Prostate gland (tissue), 2 donors: Measurements from ENCODE around the gene FBXO42. TPM values are rescaled to one million over a fixed set of nuclear protein-coding genes. Genes with fewer than 3 reads are reported as not detected.

ENCODE experiments used
- DNase-seq: peaks from one replicate; pipeline ENCODE4 v3.0.0-alpha.2; 2019; ENCODE audit warnings: low spot score
- H3K27ac ChIP-seq, 2 donors: fragments of 200-600 bp; sonication (generic); 2 replicates each; pipeline ENCODE4 v1.5.1; 2017 to 2019
- H3K27me3 ChIP-seq: fragments of 200-600 bp; sonication (generic); replicated peaks from 2 replicates; pipeline ENCODE4 v1.5.1; 2019; ENCODE audit not compliant: insufficient read depth
- H3K36me3 ChIP-seq, 2 donors: fragments of 200-600 bp; sonication (generic); 1 replicate in 1 of 2; 2 replicates in 1 of 2; pipeline versions ENCODE4 v1.5.1 to v1.8.1; 2017 to 2019
- H3K4me1 ChIP-seq: fragments of 200-600 bp; sonication (generic); replicated peaks from 2 replicates; pipeline ENCODE4 v1.5.1; 2019
- H3K4me3 ChIP-seq, 2 donors: fragments of 200-600 bp; sonication (generic); 2 replicates each; pipeline ENCODE4 v1.5.1; 2017 to 2019
- H3K9me3 ChIP-seq: fragments of 200-600 bp; sonication (generic); 2 replicates; pipeline ENCODE4 v1.5.1; 2017
- POLR2A ChIP-seq: fragments of 450-650 bp; IDR thresholded peaks from one replicate; pipeline ENCODE4 v1.6.1; 2016; ENCODE audit warnings: antibody characterized with exemption, mild to moderate bottlenecking
- POLR2AphosphoS5 ChIP-seq: sonication (generic); formaldehyde crosslinking; IDR thresholded peaks from one replicate; pipeline ENCODE4 v1.6.1; 2017; ENCODE audit warnings: antibody characterized with exemption
- WGBS: methylation state at CpG from one replicate; pipeline ENCODE4 v1.1.5; 2018; 5-methylcytosine and 5-hydroxymethylcytosine counted together
- intact Hi-C: fragments of 100-400 bp; cut with DNase I; formaldehyde crosslinking; loops from one replicate; pipeline ENCODE4 v1.14.2; 2022
- total RNA-seq, 2 donors: library from RNA; depleted of rRNA; stranded (reverse); fragments of >200 nt; gene quantifications; one replicate each; pipeline ENCODE4 v1.1.0, GENCODE V29; 2016
- TF ChIP-seq, protein P1 (sequence below), 4 experiments: fragments of 200-600 bp in 2 of 4; fragments of 450-650 bp in 2 of 4; sonication (generic) in 2 of 4; IDR thresholded peaks; 1 replicate in 3 of 4; 2 replicates in 1 of 4; pipeline ENCODE4 v1.5.1; 2016 to 2019; ENCODE audit warnings: antibody characterized with exemption in 4 of 4, mild to moderate bottlenecking in 2 of 4, moderate library complexity in 2 of 4

The FBXO42 gene
- total RNA-seq, 2 donors from 2014 or later, result 26.6 to 52.6 TPM

DNA sequence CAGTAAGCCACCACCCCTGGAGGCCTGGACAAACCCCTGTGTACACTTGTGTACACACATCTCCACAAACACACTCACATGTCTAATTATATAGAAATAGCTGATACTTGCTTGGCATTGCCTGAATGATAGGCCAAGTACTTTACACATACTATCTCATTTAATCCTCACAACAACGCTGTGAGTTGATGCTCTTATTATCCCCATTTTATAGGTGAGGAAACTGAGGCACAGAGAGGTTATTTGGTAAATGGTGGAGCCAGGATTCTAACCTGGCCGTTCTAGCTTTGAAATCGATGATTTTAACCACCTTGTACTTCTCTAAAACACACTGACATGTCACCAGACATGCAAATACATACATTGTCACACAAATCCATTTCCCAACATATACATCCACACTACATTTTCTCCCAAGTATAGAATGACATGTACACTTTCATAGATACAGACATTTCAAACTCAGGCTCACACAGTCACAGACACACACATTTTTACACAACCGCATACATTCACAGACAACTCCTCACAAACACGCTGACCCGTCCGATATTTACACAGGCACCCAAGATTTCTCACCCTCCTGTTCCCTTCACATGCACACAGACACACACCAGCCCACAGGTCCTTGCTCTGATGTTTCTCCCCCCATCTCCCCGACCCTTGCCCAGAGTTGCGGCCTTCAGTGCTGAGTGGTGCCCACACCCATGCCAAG lies 143.0 kb downstream of the FBXO42 start:
- H3K4me3 ChIP-seq, result no peak overlapping the region
- no peaks in the 10 kb centered on the region for H3K4me1 ChIP-seq
- H3K36me3 ChIP-seq, result no peaks in the 10 kb centered on the region
- 62% methylated on average over 9 of the region's 9 CpGs for WGBS
- no peak for DNase-seq
- no peaks in the 10 kb centered on the region for H3K9me3 ChIP-seq
- no peaks in the 10 kb centered on the region for H3K27me3 ChIP-seq
- peak overlapping the region in 1 of 2 donors; percentile 39 for H3K27ac ChIP-seq
- intact Hi-C loops, result loop anchor here (5.0 kb wide), 2 partner anchors 33 to 143 kb away; partner anchors contain the start of gene FBXO42
- TF ChIP-seq POLR2A (no peak), POLR2AphosphoS5 (no peak)
- TF ChIP-seq, protein P1, sequence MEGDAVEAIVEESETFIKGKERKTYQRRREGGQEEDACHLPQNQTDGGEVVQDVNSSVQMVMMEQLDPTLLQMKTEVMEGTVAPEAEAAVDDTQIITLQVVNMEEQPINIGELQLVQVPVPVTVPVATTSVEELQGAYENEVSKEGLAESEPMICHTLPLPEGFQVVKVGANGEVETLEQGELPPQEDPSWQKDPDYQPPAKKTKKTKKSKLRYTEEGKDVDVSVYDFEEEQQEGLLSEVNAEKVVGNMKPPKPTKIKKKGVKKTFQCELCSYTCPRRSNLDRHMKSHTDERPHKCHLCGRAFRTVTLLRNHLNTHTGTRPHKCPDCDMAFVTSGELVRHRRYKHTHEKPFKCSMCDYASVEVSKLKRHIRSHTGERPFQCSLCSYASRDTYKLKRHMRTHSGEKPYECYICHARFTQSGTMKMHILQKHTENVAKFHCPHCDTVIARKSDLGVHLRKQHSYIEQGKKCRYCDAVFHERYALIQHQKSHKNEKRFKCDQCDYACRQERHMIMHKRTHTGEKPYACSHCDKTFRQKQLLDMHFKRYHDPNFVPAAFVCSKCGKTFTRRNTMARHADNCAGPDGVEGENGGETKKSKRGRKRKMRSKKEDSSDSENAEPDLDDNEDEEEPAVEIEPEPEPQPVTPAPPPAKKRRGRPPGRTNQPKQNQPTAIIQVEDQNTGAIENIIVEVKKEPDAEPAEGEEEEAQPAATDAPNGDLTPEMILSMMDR (IDR thresholded peaks at IDR 0.05), result no peak

DNA sequence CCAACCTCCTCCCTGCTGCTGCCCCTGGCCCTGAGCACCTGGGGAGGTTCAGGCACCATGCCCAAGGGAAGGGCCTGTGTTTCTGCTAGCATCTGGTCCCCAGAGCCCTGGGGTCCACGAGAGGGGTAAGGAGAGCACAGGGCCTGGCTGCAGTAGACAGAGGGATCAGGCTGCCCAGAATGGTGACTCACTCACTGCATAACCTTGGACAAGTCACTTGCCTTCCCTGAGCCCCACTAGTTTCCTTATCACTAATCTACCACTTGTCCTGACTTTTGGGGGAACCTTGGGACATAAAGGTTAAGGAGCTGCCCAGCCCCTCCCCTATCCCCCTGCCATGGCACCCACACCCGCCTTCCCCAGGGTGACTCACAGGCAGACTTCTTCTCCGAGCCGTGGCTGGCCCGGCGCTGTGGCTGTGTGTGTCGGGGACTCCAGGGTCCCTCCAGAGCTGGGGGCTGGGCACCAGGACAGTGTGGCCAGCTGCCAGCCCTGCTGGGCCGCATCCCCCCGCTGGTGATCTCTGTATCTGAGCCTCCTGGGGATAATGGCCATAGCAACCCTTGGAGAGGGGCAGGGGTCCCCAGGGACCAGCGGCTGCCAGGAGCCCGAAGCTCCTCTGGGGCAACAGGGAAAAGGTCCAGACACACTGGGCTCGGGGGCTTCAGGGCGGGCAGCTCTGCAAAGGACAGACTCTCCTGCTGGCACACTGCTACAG lies 143.9 kb downstream of the FBXO42 start:
- TF ChIP-seq POLR2AphosphoS5 (no peak), POLR2A (no peak)
- TF ChIP-seq, protein P1 (IDR thresholded peaks at IDR 0.05), result no peak
- Histone ChIP-seq H3K36me3 (no peaks in the 10 kb centered on the region), H3K27me3 (no peaks in the 10 kb centered on the region), H3K9me3 (no peaks in the 10 kb centered on the region), H3K4me3 (no peak overlapping the region), H3K4me1 (no peaks in the 10 kb centered on the region), H3K27ac (no peak overlapping the region)
- intact Hi-C loops, result loop anchor here (5.0 kb wide), 2 partner anchors 34 to 144 kb away; partner anchors contain the start of gene FBXO42
- no peak for DNase-seq
- WGBS, result 69% methylated on average over 13 of the region's 13 CpGs

DNA sequence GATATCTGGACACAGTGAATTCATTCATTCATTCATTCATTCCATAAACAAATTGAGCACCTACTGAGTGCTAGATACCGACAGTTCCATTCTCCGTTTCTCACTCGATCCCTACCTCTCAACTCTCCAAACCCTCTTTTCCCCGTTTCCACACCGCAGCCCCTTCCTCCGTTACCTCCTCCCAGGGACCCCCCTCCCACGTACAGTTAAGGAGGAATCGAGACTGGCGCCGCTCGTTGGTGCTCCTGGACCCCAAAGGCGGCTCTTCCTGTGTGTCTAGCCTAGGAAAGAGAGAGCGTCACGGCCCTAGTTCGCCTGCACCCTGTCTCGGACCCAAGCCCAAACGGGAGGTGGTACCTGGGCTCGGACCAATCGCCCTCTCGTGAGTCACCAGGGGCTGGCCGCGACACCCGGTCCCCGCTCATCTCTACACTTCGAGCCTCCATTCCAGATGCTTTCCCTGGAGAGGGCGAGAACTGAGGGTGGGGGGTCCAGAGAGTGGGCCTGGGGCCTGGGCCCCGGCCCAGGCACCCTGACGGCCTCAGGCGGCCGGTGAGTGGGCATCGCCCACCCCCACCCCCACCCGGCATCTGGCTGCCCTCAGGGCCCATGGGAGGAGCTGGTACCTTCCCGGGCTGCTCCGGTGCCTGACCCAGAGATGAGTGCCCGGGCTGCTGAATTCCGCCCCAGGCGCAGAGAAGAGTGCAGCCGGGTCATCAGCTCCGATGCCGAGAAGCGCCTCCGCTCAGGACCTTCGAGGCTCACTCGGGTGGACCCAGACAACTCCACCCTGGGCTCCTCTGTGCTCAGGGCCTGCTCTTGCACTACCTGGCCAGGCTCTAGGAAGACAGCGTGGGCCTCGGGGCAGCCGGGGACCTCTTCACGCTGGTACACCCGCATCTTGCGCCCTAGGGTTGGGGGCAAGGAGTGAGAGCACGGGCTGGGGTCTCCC lies 144.7 kb downstream of the FBXO42 start:
- Histone ChIP-seq H3K9me3 (no peaks in the 10 kb centered on the region), H3K4me1 (no peaks in the 10 kb centered on the region), H3K27me3 (no peaks in the 10 kb centered on the region), H3K4me3 (peak overlapping the region; percentile 47), H3K36me3 (no peaks in the 10 kb centered on the region), H3K27ac (peak overlapping the region; percentile 86 to 87)
- intact Hi-C loops, result loop anchor here (5.0 kb wide), 2 partner anchors 35 to 145 kb away; partner anchors contain the start of gene FBXO42
- TF ChIP-seq POLR2A, result no peak
- TF ChIP-seq, protein P1 (IDR thresholded peaks at IDR 0.05), result no peak
- no peak for TF ChIP-seq POLR2AphosphoS5
- WGBS, result 57% methylated on average over 51 of the region's 51 CpGs
- no peak for DNase-seq

DNA sequence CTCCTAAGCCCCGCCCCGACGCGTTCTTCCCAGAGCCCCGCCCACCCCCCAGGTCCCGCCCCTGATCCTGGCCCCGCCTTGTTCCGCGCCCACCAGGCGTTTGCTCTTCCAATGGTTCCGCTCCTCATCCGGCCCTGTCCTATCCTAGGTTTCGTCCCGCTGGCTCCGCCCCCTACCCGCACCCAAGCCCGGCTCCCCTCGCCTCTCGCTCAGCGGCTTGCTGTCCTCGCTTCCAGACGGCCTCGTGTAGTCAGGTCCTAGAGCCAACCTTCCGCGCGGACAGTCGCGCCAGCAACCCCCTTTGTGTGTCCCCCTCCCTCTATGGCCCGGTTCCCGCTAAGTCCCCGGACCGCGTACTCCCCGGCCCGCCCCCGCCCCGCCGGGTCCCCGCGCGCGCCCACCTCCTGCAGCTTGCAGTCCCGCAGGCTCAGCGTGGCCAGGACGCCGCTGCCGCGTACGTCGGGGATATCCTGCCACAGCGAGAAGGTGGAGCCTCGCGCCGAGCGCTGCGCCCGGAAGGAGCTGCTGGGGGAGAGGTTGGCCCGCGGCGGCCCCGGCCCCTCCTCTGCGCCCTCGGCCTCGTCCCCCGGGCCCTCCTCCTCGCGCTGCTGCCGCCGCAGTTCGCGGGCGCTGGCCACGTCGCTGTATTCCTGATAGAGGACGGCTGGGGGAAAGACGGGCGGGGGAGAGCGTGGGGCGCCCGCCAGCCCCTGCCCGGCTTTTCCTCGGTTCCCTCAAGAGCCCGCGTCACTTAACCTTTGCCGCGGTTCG lies 145.5 kb downstream of the FBXO42 start:
- 1% methylated on average over 73 of the region's 87 CpGs for WGBS
- TF ChIP-seq POLR2A (peak; percentile 84), POLR2AphosphoS5 (peak; percentile 81)
- TF ChIP-seq, protein P1 (IDR thresholded peaks at IDR 0.05), result no peak
- no peaks in the 10 kb centered on the region for H3K9me3 ChIP-seq
- H3K27me3 ChIP-seq, result no peaks in the 10 kb centered on the region
- H3K4me3 ChIP-seq, result peak overlapping the region; percentile 47
- H3K27ac ChIP-seq, result peak overlapping the region; percentile 86 to 87
- no peaks in the 10 kb centered on the region for H3K36me3 ChIP-seq
- H3K4me1 ChIP-seq, result no peaks in the 10 kb centered on the region
- intact Hi-C loops, result loop anchor here (5.0 kb wide), 2 partner anchors 36 to 146 kb away; partner anchors contain the start of gene FBXO42
- peak; percentile 98 for DNase-seq
